WTC11 (cell line): ENCODE data around the gene TEDC2.

ENCODE experiments used
- FOXJ3 ChIP-seq: sonication (generic); formaldehyde crosslinking; IDR thresholded peaks from 2 replicates; pipeline ENCODE4 v1.9.0; 2021; ENCODE audit warnings: missing genetic modification reagents, mild to moderate bottlenecking, borderline replicate concordance
- GABPB1 ChIP-seq: sonication (generic); formaldehyde crosslinking; IDR thresholded peaks from 2 replicates; pipeline ENCODE4 v1.8.1; 2023; ENCODE audit warnings: mild to moderate bottlenecking, missing genetic modification reagents
- ZNF263 ChIP-seq: sonication (generic); formaldehyde crosslinking; IDR thresholded peaks from 2 replicates; pipeline ENCODE4 v1.8.1; 2022; ENCODE audit warnings: low read depth, mild to moderate bottlenecking, moderate library complexity, missing genetic modification reagents
- TF ChIP-seq, protein P1 (sequence below): fragments of 200-600 bp; IDR thresholded peaks from 2 replicates; pipeline ENCODE4 v1.8.0; 2022; ENCODE audit warnings: antibody characterized with exemption
- TF ChIP-seq, protein P2 (sequence below): fragments of 250-450 bp; sonication (Bioruptor Pico); IDR thresholded peaks from 2 replicates; pipeline ENCODE4 v2.1.2; 2022; ENCODE audit warnings: mild to moderate bottlenecking, moderate library complexity
- TF ChIP-seq, protein P3 (sequence below): sonication (generic); formaldehyde crosslinking; conservative IDR thresholded peaks from 2 replicates; pipeline ENCODE4 v1.8.1; 2022; ENCODE audit warnings: mild to moderate bottlenecking, missing genetic modification reagents

DNA sequence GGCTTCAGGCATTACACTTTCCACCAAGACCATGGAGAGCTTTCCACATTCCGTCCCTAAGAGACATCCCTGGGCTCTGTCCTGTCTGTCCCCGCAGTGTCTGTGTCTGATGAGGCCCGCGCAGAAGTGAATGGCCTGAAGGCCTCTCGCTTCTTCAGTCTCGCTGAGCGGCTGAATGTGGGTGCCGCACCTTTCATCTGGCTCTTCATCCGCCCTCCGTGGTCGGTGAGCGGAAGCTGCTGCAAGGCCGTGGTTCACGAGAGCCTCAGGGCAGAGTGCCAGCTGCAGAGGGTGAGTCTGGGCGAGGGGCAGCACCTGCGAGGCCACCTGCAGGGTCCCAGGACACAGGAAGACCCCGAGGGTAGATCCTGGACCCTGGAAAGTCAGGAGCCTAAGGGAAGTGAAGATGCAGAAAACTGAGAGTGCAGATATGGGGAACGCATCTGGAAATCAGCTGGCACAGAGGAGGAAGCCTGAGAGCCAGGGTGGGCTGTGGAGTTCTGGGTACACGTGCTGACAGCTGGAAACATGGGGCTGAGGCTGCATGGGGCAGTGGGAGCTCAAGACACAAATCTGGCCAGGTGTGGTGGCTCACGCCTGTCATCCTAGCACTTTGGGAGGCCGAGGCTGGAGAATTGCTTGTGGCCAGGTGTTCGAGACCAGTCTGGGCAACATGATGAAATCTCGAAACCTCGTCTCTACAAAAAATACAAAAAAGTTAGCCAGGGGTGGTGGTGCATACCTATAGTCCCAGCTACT lies 22.7 kb upstream of the TEDC2 start:
- TF ChIP-seq, protein P1, sequence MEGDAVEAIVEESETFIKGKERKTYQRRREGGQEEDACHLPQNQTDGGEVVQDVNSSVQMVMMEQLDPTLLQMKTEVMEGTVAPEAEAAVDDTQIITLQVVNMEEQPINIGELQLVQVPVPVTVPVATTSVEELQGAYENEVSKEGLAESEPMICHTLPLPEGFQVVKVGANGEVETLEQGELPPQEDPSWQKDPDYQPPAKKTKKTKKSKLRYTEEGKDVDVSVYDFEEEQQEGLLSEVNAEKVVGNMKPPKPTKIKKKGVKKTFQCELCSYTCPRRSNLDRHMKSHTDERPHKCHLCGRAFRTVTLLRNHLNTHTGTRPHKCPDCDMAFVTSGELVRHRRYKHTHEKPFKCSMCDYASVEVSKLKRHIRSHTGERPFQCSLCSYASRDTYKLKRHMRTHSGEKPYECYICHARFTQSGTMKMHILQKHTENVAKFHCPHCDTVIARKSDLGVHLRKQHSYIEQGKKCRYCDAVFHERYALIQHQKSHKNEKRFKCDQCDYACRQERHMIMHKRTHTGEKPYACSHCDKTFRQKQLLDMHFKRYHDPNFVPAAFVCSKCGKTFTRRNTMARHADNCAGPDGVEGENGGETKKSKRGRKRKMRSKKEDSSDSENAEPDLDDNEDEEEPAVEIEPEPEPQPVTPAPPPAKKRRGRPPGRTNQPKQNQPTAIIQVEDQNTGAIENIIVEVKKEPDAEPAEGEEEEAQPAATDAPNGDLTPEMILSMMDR: no peak
- TF ChIP-seq, protein P2, sequence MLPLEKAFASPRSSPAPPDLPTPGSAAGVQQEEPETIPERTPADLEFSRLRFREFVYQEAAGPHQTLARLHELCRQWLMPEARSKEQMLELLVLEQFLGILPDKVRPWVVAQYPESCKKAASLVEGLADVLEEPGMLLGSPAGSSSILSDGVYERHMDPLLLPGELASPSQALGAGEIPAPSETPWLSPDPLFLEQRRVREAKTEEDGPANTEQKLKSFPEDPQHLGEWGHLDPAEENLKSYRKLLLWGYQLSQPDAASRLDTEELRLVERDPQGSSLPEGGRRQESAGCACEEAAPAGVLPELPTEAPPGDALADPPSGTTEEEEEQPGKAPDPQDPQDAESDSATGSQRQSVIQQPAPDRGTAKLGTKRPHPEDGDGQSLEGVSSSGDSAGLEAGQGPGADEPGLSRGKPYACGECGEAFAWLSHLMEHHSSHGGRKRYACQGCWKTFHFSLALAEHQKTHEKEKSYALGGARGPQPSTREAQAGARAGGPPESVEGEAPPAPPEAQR: no peak
- TF ChIP-seq FOXJ3 (no peak), GABPB1 (CRISPR knock-in tag) (no peak), ZNF263 (CRISPR knock-in tag) (no peak)
- TF ChIP-seq, protein P3, sequence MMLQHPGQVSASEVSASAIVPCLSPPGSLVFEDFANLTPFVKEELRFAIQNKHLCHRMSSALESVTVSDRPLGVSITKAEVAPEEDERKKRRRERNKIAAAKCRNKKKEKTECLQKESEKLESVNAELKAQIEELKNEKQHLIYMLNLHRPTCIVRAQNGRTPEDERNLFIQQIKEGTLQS (CRISPR knock-in tag): no peak
